ENCODE data around the gene TSC22D4.

GRCh38 chr7:100433592-100434296 lies 45.3 kb downstream of the TSC22D4 start:
- TF ChIP-seq, protein P1, sequence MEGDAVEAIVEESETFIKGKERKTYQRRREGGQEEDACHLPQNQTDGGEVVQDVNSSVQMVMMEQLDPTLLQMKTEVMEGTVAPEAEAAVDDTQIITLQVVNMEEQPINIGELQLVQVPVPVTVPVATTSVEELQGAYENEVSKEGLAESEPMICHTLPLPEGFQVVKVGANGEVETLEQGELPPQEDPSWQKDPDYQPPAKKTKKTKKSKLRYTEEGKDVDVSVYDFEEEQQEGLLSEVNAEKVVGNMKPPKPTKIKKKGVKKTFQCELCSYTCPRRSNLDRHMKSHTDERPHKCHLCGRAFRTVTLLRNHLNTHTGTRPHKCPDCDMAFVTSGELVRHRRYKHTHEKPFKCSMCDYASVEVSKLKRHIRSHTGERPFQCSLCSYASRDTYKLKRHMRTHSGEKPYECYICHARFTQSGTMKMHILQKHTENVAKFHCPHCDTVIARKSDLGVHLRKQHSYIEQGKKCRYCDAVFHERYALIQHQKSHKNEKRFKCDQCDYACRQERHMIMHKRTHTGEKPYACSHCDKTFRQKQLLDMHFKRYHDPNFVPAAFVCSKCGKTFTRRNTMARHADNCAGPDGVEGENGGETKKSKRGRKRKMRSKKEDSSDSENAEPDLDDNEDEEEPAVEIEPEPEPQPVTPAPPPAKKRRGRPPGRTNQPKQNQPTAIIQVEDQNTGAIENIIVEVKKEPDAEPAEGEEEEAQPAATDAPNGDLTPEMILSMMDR (IDR thresholded peaks at IDR 0.05; ENCODE audit: insufficient read depth, low read depth, low read length) = no peak
- TF ChIP-seq EZH2 (IDR thresholded peaks at IDR 0.05; ENCODE audit: insufficient read depth, low read length) = no peak
